Astrocyte of the spinal cord (primary cell): Measurements from ENCODE around the gene NPSR1.

ENCODE experiments used
- DNase-seq: peaks from one replicate; pipeline ENCODE4 v3.0.0; 2011; ENCODE audit warnings: low read depth, low spot score
- H3K4me3 ChIP-seq: 2 replicates; pipeline ENCODE4 v1.5.1; 2011; ENCODE audit warnings: low read depth, mild to moderate bottlenecking, low read length, moderate library complexity
- CTCF ChIP-seq: IDR thresholded peaks from 2 replicates; pipeline ENCODE4 v1.5.1; 2012; ENCODE audit warnings: low read depth, mild to moderate bottlenecking, low read length, inconsistent platforms
- in situ Hi-C: cut with HindIII; loops from 2 replicates; pipeline ENCODE4 v1.10.0; 2017; ENCODE audit warnings: low sequenced_read_pairs

NPSR1 gene

GRCh38 chr7:34728156-34728555, 70.1 kb downstream of the NPSR1 start:
- H3K4me3 ChIP-seq, result no peak overlapping the region
- TF ChIP-seq CTCF, result no peak
- DNase-seq, result no peak
- in situ Hi-C loops, result no loop called here

GRCh38 chr7:34734771-34735170, 76.8 kb downstream of the NPSR1 start:
- no peak for DNase-seq
- in situ Hi-C loops, result no loop called here
- no peak for TF ChIP-seq CTCF
- no peak overlapping the region for H3K4me3 ChIP-seq

GRCh38 chr7:34735526-34735925, 77.5 kb downstream of the NPSR1 start:
- no peak for TF ChIP-seq CTCF
- no peak overlapping the region for H3K4me3 ChIP-seq
- in situ Hi-C loops, result no loop called here
- DNase-seq, result no peak

GRCh38 chr7:34739651-34740300, 81.8 kb downstream of the NPSR1 start:
- TF ChIP-seq CTCF, result no peak
- H3K4me3 ChIP-seq, result no peak overlapping the region
- in situ Hi-C loops, result no loop called here
- no peak for DNase-seq

GRCh38 chr7:34740840-34741239, 82.8 kb downstream of the NPSR1 start:
- TF ChIP-seq CTCF, result no peak
- in situ Hi-C loops, result no loop called here
- no peak for DNase-seq
- H3K4me3 ChIP-seq, result no peak overlapping the region

GRCh38 chr7:34747176-34747781, 89.3 kb downstream of the NPSR1 start:
- in situ Hi-C loops, result no loop called here
- DNase-seq, result no peak
- no peak overlapping the region for H3K4me3 ChIP-seq
- no peak for TF ChIP-seq CTCF
